SK-N-SH treated with all-trans-retinoic acid at 6 μM for 48 hours (cell line): ENCODE data around the gene ROMO1.

Experiments
- ATAC-seq: fragments of 200-7000 bp; cut with Tn5 transposase; 3 replicates; pipeline ENCODE4 v1.9.1; 2020; ENCODE audit warnings: mild to moderate bottlenecking, moderate library complexity
- ARNTL ChIP-seq: fragments of 450-650 bp; formaldehyde crosslinking; IDR thresholded peaks from 2 replicates; pipeline ENCODE4 v1.5.0; 2020; ENCODE audit warnings: low read depth, mild to moderate bottlenecking, moderate library complexity, borderline replicate concordance
- CSDC2 ChIP-seq: fragments of 250-450 bp; sonication (Bioruptor Pico); IDR thresholded peaks from 2 replicates; pipeline ENCODE4 v1.5.0; 2020; ENCODE audit warnings: mild to moderate bottlenecking, moderate library complexity
- ESRRG ChIP-seq: fragments of 250-450 bp; sonication (Bioruptor Pico); IDR thresholded peaks from 2 replicates; pipeline ENCODE4 v1.6.1; 2021; ENCODE audit warnings: mild to moderate bottlenecking
- GLIS3 ChIP-seq: fragments of 250-450 bp; sonication (Bioruptor Pico); IDR thresholded peaks from 2 replicates; pipeline ENCODE4 v1.5.0; 2020; ENCODE audit warnings: mild to moderate bottlenecking, moderate library complexity
- ISL1 ChIP-seq: fragments of 250-450 bp; sonication (Bioruptor Pico); IDR thresholded peaks from 2 replicates; pipeline ENCODE4 v2.1.2; 2022; ENCODE audit warnings: mild to moderate bottlenecking, moderate library complexity
- OSR1 ChIP-seq: fragments of 250-450 bp; sonication (Bioruptor Pico); IDR thresholded peaks from 2 replicates; pipeline ENCODE4 v1.8.0; 2022; ENCODE audit warnings: moderate library complexity, mild to moderate bottlenecking, inconsistent platforms
- PPARA ChIP-seq: fragments of 250-450 bp; sonication (Bioruptor Pico); IDR thresholded peaks from 2 replicates; pipeline ENCODE4 v1.5.0; 2020; ENCODE audit warnings: mild to moderate bottlenecking, borderline replicate concordance
- RARB ChIP-seq: fragments of 250-450 bp; sonication (Bioruptor Pico); IDR thresholded peaks from 2 replicates; pipeline ENCODE4 v1.8.0; 2021; ENCODE audit warnings: mild to moderate bottlenecking, moderate library complexity
- SNAI2 ChIP-seq: fragments of 250-450 bp; sonication (Bioruptor Pico); IDR thresholded peaks from 2 replicates; pipeline ENCODE4 v1.5.0; 2020; ENCODE audit warnings: mild to moderate bottlenecking, moderate library complexity
- TCF4 ChIP-seq: fragments of 250-450 bp; sonication (Bioruptor Pico); IDR thresholded peaks from 2 replicates; pipeline ENCODE4 v1.8.0; 2021; ENCODE audit warnings: mild to moderate bottlenecking, moderate library complexity, borderline replicate concordance
- TOX ChIP-seq: fragments of 250-450 bp; sonication (Bioruptor Pico); IDR thresholded peaks from 2 replicates; pipeline ENCODE4 v1.8.0; 2021; ENCODE audit warnings: mild to moderate bottlenecking, moderate library complexity, borderline replicate concordance
- ZC3H10 ChIP-seq: fragments of 250-450 bp; sonication (Bioruptor Pico); IDR thresholded peaks from 2 replicates; pipeline ENCODE4 v1.5.1; 2021; ENCODE audit warnings: mild to moderate bottlenecking, moderate library complexity
- ZFP3 ChIP-seq: fragments of 250-450 bp; sonication (Bioruptor Pico); IDR thresholded peaks from 2 replicates; pipeline ENCODE4 v1.5.0; 2020; ENCODE audit warnings: mild to moderate bottlenecking, moderate library complexity
- ZFP30 ChIP-seq: fragments of 450-650 bp; formaldehyde crosslinking; IDR thresholded peaks from 2 replicates; pipeline ENCODE4 v1.5.0; 2022; ENCODE audit warnings: mild to moderate bottlenecking, moderate library complexity
- ZNF565 ChIP-seq: fragments of 450-650 bp; formaldehyde crosslinking; conservative IDR thresholded peaks from 2 replicates; pipeline ENCODE4 v1.5.0; 2020; ENCODE audit warnings: low read depth, mild to moderate bottlenecking, moderate library complexity
- ZNF70 ChIP-seq: fragments of 450-650 bp; formaldehyde crosslinking; IDR thresholded peaks from 2 replicates; pipeline ENCODE4 v1.5.0; 2020; ENCODE audit warnings: mild to moderate bottlenecking, moderate library complexity
- ZNF8 ChIP-seq: fragments of 450-650 bp; formaldehyde crosslinking; IDR thresholded peaks from 2 replicates; pipeline ENCODE4 v1.5.0; 2020; ENCODE audit warnings: mild to moderate bottlenecking, moderate library complexity
- TF ChIP-seq, protein P1 (sequence below): fragments of 250-450 bp; sonication (Bioruptor Pico); IDR thresholded peaks from 2 replicates; pipeline ENCODE4 v1.5.0; 2020; ENCODE audit warnings: mild to moderate bottlenecking, moderate library complexity
- TF ChIP-seq, protein P2 (sequence below): fragments of 250-450 bp; sonication (Bioruptor Pico); IDR thresholded peaks from 2 replicates; pipeline ENCODE4 v1.8.0; 2021; ENCODE audit warnings: low read depth, mild to moderate bottlenecking, moderate library complexity, borderline replicate concordance
- TF ChIP-seq, protein P3 (sequence below): fragments of 250-450 bp; sonication (Bioruptor Pico); IDR thresholded peaks from 2 replicates; pipeline ENCODE4 v1.5.1; 2021; ENCODE audit warnings: mild to moderate bottlenecking, moderate library complexity
- TF ChIP-seq, protein P4 (sequence below): fragments of 250-450 bp; sonication (Bioruptor Pico); IDR thresholded peaks from 2 replicates; pipeline ENCODE4 v1.8.0; 2020; ENCODE audit warnings: mild to moderate bottlenecking, moderate library complexity, borderline replicate concordance

The ROMO1 gene

DNA sequence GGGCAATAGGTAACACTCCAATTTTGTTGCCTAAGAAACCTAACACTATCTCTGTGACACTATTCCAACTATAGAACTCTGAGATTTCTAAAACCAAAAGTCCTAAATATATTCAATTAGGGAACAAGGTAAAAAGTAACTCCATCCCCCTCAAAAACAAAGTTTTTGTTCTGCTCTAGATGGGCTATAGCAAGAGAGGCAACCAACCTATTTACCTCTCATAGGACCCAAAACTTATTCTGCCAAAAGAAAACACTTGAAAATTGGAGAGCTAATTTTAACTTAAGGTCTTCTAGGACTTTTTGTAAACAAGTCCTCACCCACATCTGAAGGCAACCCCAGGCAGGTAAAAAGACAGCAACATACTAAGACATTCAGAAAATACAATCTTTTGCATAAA is 35.2 kb downstream of the ROMO1 start:
- TF ChIP-seq ARNTL (CRISPR knock-in tag) = no peak
- TF ChIP-seq ZNF8 (CRISPR knock-in tag) = no peak
- no peak for TF ChIP-seq ESRRG
- TF ChIP-seq ZFP3 (CRISPR knock-in tag) = no peak
- TF ChIP-seq ZNF70 (CRISPR knock-in tag) = no peak
- TF ChIP-seq, protein P1, sequence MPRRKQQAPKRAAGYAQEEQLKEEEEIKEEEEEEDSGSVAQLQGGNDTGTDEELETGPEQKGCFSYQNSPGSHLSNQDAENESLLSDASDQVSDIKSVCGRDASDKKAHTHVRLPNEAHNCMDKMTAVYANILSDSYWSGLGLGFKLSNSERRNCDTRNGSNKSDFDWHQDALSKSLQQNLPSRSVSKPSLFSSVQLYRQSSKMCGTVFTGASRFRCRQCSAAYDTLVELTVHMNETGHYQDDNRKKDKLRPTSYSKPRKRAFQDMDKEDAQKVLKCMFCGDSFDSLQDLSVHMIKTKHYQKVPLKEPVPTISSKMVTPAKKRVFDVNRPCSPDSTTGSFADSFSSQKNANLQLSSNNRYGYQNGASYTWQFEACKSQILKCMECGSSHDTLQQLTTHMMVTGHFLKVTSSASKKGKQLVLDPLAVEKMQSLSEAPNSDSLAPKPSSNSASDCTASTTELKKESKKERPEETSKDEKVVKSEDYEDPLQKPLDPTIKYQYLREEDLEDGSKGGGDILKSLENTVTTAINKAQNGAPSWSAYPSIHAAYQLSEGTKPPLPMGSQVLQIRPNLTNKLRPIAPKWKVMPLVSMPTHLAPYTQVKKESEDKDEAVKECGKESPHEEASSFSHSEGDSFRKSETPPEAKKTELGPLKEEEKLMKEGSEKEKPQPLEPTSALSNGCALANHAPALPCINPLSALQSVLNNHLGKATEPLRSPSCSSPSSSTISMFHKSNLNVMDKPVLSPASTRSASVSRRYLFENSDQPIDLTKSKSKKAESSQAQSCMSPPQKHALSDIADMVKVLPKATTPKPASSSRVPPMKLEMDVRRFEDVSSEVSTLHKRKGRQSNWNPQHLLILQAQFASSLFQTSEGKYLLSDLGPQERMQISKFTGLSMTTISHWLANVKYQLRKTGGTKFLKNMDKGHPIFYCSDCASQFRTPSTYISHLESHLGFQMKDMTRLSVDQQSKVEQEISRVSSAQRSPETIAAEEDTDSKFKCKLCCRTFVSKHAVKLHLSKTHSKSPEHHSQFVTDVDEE = no peak
- no peak for TF ChIP-seq ZFP30 (CRISPR knock-in tag)
- TF ChIP-seq, protein P2, sequence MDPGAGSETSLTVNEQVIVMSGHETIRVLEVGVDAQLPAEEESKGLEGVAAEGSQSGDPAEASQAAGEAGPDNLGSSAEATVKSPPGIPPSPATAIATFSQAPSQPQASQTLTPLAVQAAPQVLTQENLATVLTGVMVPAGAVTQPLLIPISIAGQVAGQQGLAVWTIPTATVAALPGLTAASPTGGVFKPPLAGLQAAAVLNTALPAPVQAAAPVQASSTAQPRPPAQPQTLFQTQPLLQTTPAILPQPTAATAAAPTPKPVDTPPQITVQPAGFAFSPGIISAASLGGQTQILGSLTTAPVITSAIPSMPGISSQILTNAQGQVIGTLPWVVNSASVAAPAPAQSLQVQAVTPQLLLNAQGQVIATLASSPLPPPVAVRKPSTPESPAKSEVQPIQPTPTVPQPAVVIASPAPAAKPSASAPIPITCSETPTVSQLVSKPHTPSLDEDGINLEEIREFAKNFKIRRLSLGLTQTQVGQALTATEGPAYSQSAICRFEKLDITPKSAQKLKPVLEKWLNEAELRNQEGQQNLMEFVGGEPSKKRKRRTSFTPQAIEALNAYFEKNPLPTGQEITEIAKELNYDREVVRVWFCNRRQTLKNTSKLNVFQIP (CRISPR knock-in tag) = no peak
- no peak for TF ChIP-seq TOX
- no peak for TF ChIP-seq TCF4 (CRISPR knock-in tag)
- no peak for TF ChIP-seq ISL1
- no peak for TF ChIP-seq ZNF565 (CRISPR knock-in tag)
- no peak for TF ChIP-seq GLIS3 (CRISPR knock-in tag)
- TF ChIP-seq OSR1 (CRISPR knock-in tag) = no peak
- TF ChIP-seq RARB (CRISPR knock-in tag) = no peak
- no peak for ATAC-seq

DNA sequence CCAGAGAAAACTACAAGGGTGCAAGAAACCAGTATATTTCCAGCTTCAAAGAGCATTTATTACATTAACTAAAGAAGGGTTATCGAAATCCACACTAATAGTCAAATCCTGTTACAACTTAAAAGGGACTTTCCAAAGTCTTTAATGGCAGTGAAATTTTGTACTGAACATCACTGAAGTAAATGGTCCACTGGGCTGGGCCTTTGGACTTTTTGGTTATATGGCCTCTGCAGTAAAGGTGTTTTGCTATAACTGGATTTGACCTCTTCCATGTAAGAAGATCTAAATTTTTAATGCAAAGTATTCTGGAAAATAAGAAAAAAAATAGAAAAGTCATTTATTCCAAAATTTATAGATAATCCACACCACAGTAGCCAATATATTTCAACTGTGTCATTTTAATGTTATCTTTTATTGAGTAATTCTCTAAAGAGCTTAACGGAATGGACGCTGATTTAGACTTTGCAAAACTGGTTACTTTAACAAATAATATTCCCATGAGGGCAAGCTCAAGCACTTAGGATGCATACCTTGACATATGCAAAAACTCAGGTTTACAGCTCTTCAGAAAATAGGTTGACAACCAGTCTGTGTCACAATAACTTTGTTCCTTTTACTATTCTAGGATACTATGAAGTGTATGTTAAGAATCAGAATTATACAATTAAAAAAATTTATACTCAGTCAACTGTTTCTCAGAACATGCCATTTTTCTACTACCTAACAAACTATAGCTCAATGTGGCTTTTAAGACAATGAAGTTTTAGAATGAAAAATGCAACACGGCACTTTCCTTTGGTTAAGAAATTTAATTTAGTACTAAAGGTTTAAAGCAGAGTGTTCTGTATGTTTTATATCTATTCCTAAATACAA is 35.8 kb downstream of the ROMO1 start:
- no peak for ATAC-seq
- TF ChIP-seq RARB (CRISPR knock-in tag) = no peak
- no peak for TF ChIP-seq ZC3H10 (CRISPR knock-in tag)
- TF ChIP-seq GLIS3 (CRISPR knock-in tag) = no peak
- TF ChIP-seq, protein P3, sequence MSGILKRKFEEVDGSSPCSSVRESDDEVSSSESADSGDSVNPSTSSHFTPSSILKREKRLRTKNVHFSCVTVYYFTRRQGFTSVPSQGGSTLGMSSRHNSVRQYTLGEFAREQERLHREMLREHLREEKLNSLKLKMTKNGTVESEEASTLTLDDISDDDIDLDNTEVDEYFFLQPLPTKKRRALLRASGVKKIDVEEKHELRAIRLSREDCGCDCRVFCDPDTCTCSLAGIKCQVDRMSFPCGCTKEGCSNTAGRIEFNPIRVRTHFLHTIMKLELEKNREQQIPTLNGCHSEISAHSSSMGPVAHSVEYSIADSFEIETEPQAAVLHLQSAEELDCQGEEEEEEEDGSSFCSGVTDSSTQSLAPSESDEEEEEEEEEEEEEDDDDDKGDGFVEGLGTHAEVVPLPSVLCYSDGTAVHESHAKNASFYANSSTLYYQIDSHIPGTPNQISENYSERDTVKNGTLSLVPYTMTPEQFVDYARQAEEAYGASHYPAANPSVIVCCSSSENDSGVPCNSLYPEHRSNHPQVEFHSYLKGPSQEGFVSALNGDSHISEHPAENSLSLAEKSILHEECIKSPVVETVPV (CRISPR knock-in tag) = no peak
- TF ChIP-seq ISL1 = no peak
- no peak for TF ChIP-seq ZNF70 (CRISPR knock-in tag)
- no peak for TF ChIP-seq ZNF8 (CRISPR knock-in tag)
- TF ChIP-seq, protein P4, sequence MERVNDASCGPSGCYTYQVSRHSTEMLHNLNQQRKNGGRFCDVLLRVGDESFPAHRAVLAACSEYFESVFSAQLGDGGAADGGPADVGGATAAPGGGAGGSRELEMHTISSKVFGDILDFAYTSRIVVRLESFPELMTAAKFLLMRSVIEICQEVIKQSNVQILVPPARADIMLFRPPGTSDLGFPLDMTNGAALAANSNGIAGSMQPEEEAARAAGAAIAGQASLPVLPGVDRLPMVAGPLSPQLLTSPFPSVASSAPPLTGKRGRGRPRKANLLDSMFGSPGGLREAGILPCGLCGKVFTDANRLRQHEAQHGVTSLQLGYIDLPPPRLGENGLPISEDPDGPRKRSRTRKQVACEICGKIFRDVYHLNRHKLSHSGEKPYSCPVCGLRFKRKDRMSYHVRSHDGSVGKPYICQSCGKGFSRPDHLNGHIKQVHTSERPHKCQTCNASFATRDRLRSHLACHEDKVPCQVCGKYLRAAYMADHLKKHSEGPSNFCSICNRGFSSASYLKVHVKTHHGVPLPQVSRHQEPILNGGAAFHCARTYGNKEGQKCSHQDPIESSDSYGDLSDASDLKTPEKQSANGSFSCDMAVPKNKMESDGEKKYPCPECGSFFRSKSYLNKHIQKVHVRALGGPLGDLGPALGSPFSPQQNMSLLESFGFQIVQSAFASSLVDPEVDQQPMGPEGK (CRISPR knock-in tag) = no peak
- TF ChIP-seq PPARA (CRISPR knock-in tag) = no peak
- TF ChIP-seq SNAI2 (CRISPR knock-in tag) = no peak
- TF ChIP-seq, all 23 proteins: peak for 0

DNA sequence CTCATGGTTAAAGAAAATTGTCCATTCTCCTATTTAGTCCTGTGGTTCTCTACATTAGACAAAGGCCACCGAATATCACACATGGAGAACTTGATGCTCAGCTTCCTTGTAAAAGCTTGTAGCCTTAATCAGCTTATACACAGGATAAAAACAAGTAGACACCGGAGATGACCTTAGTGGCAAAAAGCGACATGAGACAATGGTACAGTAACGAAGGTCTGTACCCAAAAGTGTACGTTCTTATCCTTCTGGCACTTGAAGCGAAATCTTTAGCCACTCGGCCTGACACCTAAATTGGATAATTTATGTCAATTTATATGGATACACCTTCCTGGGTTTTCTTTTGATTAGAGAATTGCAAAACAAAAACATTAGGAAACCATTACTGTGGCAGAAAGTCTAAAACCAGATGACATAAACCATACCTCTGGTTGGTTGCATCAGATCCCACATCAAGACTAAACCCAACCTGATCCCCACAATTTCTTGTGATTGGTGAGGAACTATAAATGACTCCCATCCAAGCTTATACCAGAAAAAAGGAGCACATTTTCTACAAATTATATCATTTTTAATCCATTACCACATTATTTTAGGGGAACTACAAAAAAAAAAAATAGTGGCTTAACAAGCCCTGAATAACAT is 36.7 kb downstream of the ROMO1 start:
- TF ChIP-seq TOX (no peak), RARB (CRISPR knock-in tag) (no peak), ZNF70 (CRISPR knock-in tag) (no peak), ISL1 (no peak), TCF4 (CRISPR knock-in tag) (no peak), ZFP30 (CRISPR knock-in tag) (no peak), PPARA (CRISPR knock-in tag) (no peak), ZNF565 (CRISPR knock-in tag) (no peak), CSDC2 (CRISPR knock-in tag) (no peak), ZFP3 (CRISPR knock-in tag) (no peak)
- TF ChIP-seq, protein P2 (CRISPR knock-in tag) = no peak
- TF ChIP-seq, protein P1 = no peak
- no peak for ATAC-seq
